K562 (cell line): ENCODE measurements around the gene DMAC2L. TPM values are rescaled to one million over a fixed set of nuclear protein-coding genes. Genes with fewer than 3 reads are reported as not detected.

Source experiments
- EP400 ChIP-seq: fragments of 450-650 bp; IDR thresholded peaks from 2 replicates; pipeline ENCODE4 v1.6.1; 2017; ENCODE audit warnings: antibody characterized with exemption, mild to moderate bottlenecking, moderate library complexity
- HDGF ChIP-seq: fragments of 450-650 bp; IDR thresholded peaks from 2 replicates; pipeline ENCODE4 v1.6.1; 2016
- HEY1 ChIP-seq: fragments of 250-450 bp; sonication (Bioruptor Pico); IDR thresholded peaks from 2 replicates; pipeline ENCODE4 v1.5.0; 2020; ENCODE audit warnings: mild to moderate bottlenecking, moderate library complexity, borderline replicate concordance
- MAFF ChIP-seq: IDR thresholded peaks from 2 replicates; pipeline ENCODE4 v1.6.1; 2012; ENCODE audit warnings: low read length, improper control_type of control experiment
- PHTF2 ChIP-seq: fragments of 250-450 bp; sonication (Bioruptor Pico); IDR thresholded peaks from 2 replicates; pipeline ENCODE4 v1.5.0; 2021; ENCODE audit warnings: mild to moderate bottlenecking
- PTTG1 ChIP-seq: fragments of 450-650 bp; IDR thresholded peaks from 2 replicates; pipeline ENCODE4 v1.6.1; 2016; ENCODE audit warnings: low read depth, mild to moderate bottlenecking, missing genetic modification characterization, missing compliant biosample characterization
- RHOXF2B ChIP-seq: fragments of 250-450 bp; sonication (Bioruptor Pico); conservative IDR thresholded peaks from 2 replicates; pipeline ENCODE4 v1.5.1; 2021
- SAP30 ChIP-seq: fragments of 200-600 bp; sonication (generic); IDR thresholded peaks from 2 replicates; pipeline ENCODE4 v1.6.1; 2012; ENCODE audit warnings: borderline replicate concordance, low read depth, mild to moderate bottlenecking, moderate library complexity, low read length, control low read depth, inconsistent platforms; ENCODE audit not compliant: insufficient read depth, poor library complexity, severe bottlenecking
- SMARCE1 ChIP-seq: fragments of 450-650 bp; IDR thresholded peaks from 2 replicates; pipeline ENCODE4 v1.7.1; 2016; ENCODE audit warnings: mild to moderate bottlenecking
- SMC3 ChIP-seq: conservative IDR thresholded peaks from 2 replicates; pipeline ENCODE4 v1.6.1; 2011; ENCODE audit warnings: low read depth, low read length, improper control_type of control experiment; ENCODE audit not compliant: insufficient read depth
- SRSF3 ChIP-seq: fragments of 200-400 bp; formaldehyde crosslinking; IDR thresholded peaks from 2 replicates; pipeline ENCODE4 v1.6.1; 2016; ENCODE audit warnings: mild to moderate bottlenecking, low read length, moderate library complexity; ENCODE audit not compliant: insufficient read depth
- TBP ChIP-seq: optimal IDR thresholded peaks from 2 replicates; pipeline ENCODE3; 2011; ENCODE audit warnings: low read depth, low read length, improper control_type of control experiment
- ZNF165 ChIP-seq: fragments of 250-450 bp; sonication (Bioruptor Pico); IDR thresholded peaks from 2 replicates; pipeline ENCODE4 v1.4.0; 2020; ENCODE audit warnings: borderline replicate concordance
- ZNF507 ChIP-seq: conservative IDR thresholded peaks from 2 replicates; pipeline ENCODE4 v1.6.1; 2017; ENCODE audit warnings: missing genetic modification characterization, missing compliant biosample characterization
- ZNF583 ChIP-seq: fragments of 250-450 bp; sonication (Bioruptor Pico); IDR thresholded peaks from 2 replicates; pipeline ENCODE4 v1.4.0; 2020
- polyA plus RNA-seq, 8 experiments: library from polyadenylated mRNA; depleted of rRNA in 4 of 8; stranded (reverse) in 5 of 8; unstranded in 3 of 8; fragments of >200 nt; fragmentation: Nextera tagmentation in 2 of 8; fragmentation: Illumina TruSeq in 1 of 8; extraction: Ambion mirVana in 2 of 8; extraction: Trizol in 1 of 8; gene quantifications; 2 replicates each; pipeline versions ENCODE4 v1.2.1 to v1.2.3, GENCODE V29; 2011 to 2014; ENCODE audit warnings: inconsistent platforms in 1 of 8, missing spikeins in 1 of 8
- total RNA-seq, 7 experiments: library from RNA; depleted of rRNA in 6 of 7; stranded (reverse); fragments of >200 nt in 6 of 7; fragmentation: Illumina TruSeq in 2 of 7; extraction: Trizol in 2 of 7; gene quantifications; 2 replicates each; pipeline versions ENCODE4 v1.2.1 to v1.2.3, GENCODE V29; 2011 to 2021; ENCODE audit warnings: low replicate concordance in 1 of 7
- TF ChIP-seq, protein P1 (sequence below): IDR thresholded peaks from 2 replicates; pipeline ENCODE4 v1.6.1; 2012; ENCODE audit warnings: low read depth, low read length, improper control_type of control experiment, borderline replicate concordance
- TF ChIP-seq, protein P2 (sequence below), 2 experiments: fragments of 450-650 bp in 1 of 2; sonication (generic) in 1 of 2; formaldehyde crosslinking in 1 of 2; IDR thresholded peaks; 2 replicates each; pipeline versions ENCODE4 v1.7.1 to v1.9.0; 2016 to 2022; ENCODE audit warnings: inconsistent platforms in 1 of 2, mild to moderate bottlenecking in 1 of 2, missing genetic modification reagents in 1 of 2

The DMAC2L gene
- total and polyA plus RNA-seq, 9 of the 15 experiments (the other 6 are each of a cell fraction or from before 2014, with no cell fraction given): 4.0 to 37.2 (median 9.3) TPM

GRCh38 chr14:50342221-50343078 lies 30.3 kb downstream of the DMAC2L start (continued):
- TF ChIP-seq, protein P1, sequence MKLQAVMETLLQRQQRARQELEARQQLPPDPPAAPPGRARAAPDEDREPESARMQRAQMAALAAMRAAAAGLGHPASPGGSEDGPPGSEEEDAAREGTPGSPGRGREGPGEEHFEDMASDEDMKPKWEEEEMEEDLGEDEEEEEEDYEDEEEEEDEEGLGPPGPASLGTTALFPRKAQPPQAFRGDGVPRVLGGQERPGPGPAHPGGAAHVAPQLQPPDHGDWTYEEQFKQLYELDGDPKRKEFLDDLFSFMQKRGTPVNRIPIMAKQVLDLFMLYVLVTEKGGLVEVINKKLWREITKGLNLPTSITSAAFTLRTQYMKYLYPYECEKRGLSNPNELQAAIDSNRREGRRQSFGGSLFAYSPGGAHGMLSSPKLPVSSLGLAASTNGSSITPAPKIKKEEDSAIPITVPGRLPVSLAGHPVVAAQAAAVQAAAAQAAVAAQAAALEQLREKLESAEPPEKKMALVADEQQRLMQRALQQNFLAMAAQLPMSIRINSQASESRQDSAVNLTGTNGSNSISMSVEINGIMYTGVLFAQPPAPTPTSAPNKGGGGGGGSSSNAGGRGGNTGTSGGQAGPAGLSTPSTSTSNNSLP: 0 out of 2 replicates have a peak, but pooled peaks have one; percentile 10
- TF ChIP-seq PTTG1 (tag): no peak
- TF ChIP-seq SRSF3: no peak
- TF ChIP-seq MAFF: no peak
- no peak for TF ChIP-seq ZNF507 (tag)
- TF ChIP-seq ZNF165 (CRISPR knock-in tag): no peak
- no peak for TF ChIP-seq HDGF
- no peak for TF ChIP-seq ZNF583 (CRISPR knock-in tag)
- TF ChIP-seq, protein P2, sequence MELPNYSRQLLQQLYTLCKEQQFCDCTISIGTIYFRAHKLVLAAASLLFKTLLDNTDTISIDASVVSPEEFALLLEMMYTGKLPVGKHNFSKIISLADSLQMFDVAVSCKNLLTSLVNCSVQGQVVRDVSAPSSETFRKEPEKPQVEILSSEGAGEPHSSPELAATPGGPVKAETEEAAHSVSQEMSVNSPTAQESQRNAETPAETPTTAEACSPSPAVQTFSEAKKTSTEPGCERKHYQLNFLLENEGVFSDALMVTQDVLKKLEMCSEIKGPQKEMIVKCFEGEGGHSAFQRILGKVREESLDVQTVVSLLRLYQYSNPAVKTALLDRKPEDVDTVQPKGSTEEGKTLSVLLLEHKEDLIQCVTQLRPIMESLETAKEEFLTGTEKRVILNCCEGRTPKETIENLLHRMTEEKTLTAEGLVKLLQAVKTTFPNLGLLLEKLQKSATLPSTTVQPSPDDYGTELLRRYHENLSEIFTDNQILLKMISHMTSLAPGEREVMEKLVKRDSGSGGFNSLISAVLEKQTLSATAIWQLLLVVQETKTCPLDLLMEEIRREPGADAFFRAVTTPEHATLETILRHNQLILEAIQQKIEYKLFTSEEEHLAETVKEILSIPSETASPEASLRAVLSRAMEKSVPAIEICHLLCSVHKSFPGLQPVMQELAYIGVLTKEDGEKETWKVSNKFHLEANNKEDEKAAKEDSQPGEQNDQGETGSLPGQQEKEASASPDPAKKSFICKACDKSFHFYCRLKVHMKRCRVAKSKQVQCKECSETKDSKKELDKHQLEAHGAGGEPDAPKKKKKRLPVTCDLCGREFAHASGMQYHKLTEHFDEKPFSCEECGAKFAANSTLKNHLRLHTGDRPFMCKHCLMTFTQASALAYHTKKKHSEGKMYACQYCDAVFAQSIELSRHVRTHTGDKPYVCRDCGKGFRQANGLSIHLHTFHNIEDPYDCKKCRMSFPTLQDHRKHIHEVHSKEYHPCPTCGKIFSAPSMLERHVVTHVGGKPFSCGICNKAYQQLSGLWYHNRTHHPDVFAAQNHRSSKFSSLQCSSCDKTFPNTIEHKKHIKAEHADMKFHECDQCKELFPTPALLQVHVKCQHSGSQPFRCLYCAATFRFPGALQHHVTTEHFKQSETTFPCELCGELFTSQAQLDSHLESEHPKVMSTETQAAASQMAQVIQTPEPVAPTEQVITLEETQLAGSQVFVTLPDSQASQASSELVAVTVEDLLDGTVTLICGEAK (IDR thresholded peaks at IDR 0.05): no peak
- TF ChIP-seq, protein P2 (CRISPR knock-in tag; IDR thresholded peaks at IDR 0.05): no peak
- peak; percentile 46; the same call in 1 of the 2 replicates for TF ChIP-seq EP400
- TF ChIP-seq SMC3: peak; percentile 47; the same call in 1 of the 2 replicates
- no peak for TF ChIP-seq HEY1
- TF ChIP-seq SAP30: no peak
- peak; percentile 67; the same call in 1 of the 2 replicates for TF ChIP-seq SMARCE1
- TF ChIP-seq RHOXF2B (CRISPR knock-in tag): no peak
- no peak for TF ChIP-seq TBP
- TF ChIP-seq PHTF2 (CRISPR knock-in tag): no peak
